Astrocyte of the spinal cord (primary cell): Measurements from ENCODE around the gene PSMB3.

Experiments used
- DNase-seq: peaks from one replicate; pipeline ENCODE4 v3.0.0; 2011; ENCODE audit warnings: low read depth, low spot score
- H3K4me3 ChIP-seq: 2 replicates; pipeline ENCODE4 v1.5.1; 2011; ENCODE audit warnings: low read depth, mild to moderate bottlenecking, low read length, moderate library complexity
- in situ Hi-C: cut with HindIII; loops from 2 replicates; pipeline ENCODE4 v1.10.0; 2017; ENCODE audit warnings: low sequenced_read_pairs
- TF ChIP-seq, protein P1 (sequence below): IDR thresholded peaks from 2 replicates; pipeline ENCODE4 v1.5.1; 2012; ENCODE audit warnings: low read depth, mild to moderate bottlenecking, low read length, inconsistent platforms

PSMB3 gene

DNA sequence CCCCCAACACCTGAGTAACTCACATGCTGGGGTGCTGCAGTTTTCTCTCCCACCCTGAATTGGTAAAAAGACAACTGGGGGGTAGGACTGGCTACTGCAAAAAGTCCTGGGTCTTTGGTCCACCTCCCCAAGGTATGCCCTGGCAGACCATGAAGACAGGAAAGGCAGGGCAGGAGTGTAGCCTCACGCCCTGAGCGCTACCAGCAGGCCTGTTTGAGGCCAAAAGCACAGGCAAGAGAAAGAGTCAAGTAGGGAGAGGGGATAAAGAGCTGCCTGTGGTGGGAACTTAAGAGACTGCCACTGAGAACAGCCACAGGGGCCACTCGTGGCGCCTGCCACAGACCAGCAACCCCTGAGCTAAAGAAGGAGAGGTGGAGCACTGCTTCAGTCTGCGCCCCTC lies 13.8 kb downstream of the PSMB3 start:
- in situ Hi-C loops = no loop called here
- no peak overlapping the region for H3K4me3 ChIP-seq
- TF ChIP-seq, protein P1, sequence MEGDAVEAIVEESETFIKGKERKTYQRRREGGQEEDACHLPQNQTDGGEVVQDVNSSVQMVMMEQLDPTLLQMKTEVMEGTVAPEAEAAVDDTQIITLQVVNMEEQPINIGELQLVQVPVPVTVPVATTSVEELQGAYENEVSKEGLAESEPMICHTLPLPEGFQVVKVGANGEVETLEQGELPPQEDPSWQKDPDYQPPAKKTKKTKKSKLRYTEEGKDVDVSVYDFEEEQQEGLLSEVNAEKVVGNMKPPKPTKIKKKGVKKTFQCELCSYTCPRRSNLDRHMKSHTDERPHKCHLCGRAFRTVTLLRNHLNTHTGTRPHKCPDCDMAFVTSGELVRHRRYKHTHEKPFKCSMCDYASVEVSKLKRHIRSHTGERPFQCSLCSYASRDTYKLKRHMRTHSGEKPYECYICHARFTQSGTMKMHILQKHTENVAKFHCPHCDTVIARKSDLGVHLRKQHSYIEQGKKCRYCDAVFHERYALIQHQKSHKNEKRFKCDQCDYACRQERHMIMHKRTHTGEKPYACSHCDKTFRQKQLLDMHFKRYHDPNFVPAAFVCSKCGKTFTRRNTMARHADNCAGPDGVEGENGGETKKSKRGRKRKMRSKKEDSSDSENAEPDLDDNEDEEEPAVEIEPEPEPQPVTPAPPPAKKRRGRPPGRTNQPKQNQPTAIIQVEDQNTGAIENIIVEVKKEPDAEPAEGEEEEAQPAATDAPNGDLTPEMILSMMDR = no peak
- no peak for DNase-seq

DNA sequence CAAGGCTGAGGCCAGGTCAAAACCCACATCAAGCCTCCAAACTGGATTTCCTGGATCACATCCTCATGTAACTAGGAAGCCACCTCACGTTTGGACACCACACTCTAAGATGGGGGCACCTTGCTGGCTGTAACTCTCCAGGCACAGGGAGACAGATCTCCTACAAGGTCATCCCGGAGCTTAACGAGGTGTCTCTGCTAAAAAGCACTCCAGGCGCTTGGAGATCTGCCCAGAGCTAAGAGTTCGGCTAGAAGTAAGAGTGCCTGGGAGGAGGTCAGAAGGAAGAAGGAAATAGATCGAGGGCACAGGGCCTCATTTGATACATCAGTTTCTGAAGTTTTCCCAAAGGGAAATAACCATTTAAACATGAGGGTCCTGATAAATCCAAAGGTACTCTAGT lies 15.9 kb downstream of the PSMB3 start:
- no peak overlapping the region for H3K4me3 ChIP-seq
- TF ChIP-seq, protein P1 = no peak
- no peak for DNase-seq
- in situ Hi-C loops = no loop called here

DNA sequence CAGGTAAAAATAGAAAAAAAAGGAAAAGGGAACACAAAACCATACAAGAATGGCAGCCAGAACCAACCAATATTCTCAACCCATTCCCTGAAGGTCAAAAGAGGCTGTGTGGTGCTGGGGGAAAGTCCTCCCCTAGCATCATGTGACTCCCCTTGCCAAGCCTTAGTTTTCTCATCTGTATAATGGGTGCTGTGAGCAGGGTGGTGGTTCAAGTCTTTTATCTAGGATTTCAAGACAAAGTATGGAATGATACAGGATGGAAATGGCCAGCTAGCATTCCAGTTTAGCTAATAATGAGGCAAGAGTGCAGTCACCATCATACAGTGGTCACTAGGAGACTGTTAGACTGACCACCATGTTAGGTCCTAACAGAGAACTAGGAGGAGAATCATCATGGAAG lies 20.7 kb downstream of the PSMB3 start:
- TF ChIP-seq, protein P1 = no peak
- DNase-seq = no peak
- no peak overlapping the region for H3K4me3 ChIP-seq
- in situ Hi-C loops = no loop called here

DNA sequence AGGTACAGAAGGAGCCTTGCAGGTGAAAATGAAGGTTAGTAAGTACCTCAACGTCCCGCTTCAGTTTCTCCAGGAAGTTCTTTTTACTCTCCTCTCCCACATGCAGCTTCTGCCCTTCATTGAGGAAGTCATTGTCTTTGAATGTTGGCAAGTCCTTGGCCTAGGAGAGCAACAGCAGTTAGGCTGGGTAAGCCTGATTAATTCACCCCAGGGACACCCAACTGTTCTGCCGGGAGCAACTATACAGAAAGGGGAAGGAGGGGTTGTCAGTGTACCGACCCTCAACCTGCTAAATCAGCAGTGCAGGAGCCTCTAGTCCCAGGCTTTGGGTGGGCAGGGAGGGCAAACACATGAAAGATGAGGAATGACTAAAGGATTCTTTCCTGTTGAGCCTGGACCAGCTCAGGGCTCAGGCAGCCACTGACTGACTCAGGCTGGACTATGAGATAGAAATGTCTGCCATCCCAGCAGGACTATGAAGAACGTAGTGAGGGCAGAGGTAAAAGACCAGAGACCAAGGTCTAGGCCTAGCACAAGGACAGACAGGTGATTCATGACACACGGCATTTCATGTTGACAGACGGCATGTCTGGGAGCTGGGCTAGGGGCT lies 25.2 kb downstream of the PSMB3 start:
- no peak for DNase-seq
- H3K4me3 ChIP-seq = no peak overlapping the region
- TF ChIP-seq, protein P1 = no peak
- in situ Hi-C loops = no loop called here

DNA sequence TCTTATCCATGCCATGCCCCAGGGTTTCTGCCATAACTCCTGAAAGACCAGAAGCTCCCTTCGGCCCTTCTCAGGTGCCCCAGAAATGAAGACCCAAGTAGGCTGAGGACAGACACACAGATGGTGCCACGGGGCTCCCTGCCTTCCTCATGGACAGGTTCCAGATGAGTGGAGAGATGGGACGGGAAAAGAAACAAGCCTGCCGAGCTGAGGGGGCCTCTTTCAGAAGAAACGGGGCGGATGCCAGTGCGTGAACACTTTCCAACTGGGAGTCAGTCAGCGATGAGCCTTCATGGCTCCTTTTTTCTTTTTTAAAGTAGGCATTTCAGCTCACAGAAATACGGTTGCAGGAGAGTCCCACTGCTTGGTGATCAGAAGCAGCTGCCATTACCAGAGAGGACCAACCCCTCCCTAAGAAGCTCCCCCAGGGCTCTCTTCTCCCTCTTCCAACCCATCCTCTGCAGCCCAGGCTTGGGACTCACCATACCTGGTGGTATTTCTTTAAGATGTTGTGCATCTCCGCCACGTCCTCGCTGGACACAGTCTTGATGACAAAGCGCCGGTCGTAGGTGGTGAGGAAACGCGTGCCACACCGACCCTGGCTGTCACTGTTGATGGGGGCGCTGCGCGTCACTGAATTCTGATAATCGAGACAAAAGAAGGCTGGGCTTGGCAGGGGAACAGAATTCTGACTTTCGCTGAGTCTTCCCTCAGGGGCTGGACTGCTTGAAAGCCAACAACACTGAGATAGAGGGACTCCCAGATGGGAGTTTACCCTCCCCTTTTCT lies 27.6 kb downstream of the PSMB3 start:
- H3K4me3 ChIP-seq = no peak overlapping the region
- no peak for DNase-seq
- TF ChIP-seq, protein P1 = no peak
- in situ Hi-C loops = no loop called here

DNA sequence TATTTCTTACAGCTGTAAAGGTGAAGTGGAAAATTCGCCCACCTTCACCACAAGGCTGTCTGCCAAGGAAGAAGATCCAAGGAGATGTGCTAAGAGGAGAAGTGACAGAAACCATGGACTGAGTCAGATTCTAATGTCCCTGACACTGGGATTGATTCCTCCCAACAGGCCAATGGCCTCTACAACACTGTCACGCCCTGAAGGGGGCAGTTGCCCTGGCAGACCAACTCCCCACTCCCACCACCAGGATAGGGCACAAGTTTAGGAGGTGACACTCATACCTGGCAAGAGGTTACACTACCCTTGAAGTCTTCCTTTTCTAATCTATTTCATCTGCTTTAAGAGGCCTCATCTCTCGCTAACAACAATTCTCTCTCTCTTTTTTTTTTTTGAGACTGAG lies 30.7 kb downstream of the PSMB3 start:
- DNase-seq = no peak
- H3K4me3 ChIP-seq = no peak overlapping the region
- in situ Hi-C loops = no loop called here
- TF ChIP-seq, protein P1 = no peak
